ENCODE results near the gene ADAT1.

The ADAT1 gene

GRCh38 chr16:75572864-75573542 lies 50.1 kb downstream of the ADAT1 start:
- DNase-seq: no peak

- no peak for DNase-seq
These were observed 52.5 kb downstream of the ADAT1 start for GRCh38 chr16:75570396-75571065.

- no peak for DNase-seq
These were observed 55.2 kb downstream of the ADAT1 start for GRCh38 chr16:75567911-75568310.

GRCh38 chr16:75566758-75567255 lies 56.3 kb downstream of the ADAT1 start:
- DNase-seq: no peak

- DNase-seq: peak; percentile 73
These were observed 56.9 kb downstream of the ADAT1 start, which contains the start of gene GABARAPL2 for GRCh38 chr16:75566040-75566757. Gene GABARAPL2, plus strand, starts transcription at chr16:75566379. Its CDS starts 108 bp downstream, at chr16:75566487.

- DNase-seq: no peak
These were observed 57.4 kb downstream of the ADAT1 start for GRCh38 chr16:75565640-75566039.

- DNase-seq: peak; percentile 33
These were observed 63.3 kb downstream of the ADAT1 start for GRCh38 chr16:75559564-75560372.

- no peak for DNase-seq
These were observed 64.2 kb downstream of the ADAT1 start for GRCh38 chr16:75558846-75559401.

GRCh38 chr16:75556431-75556950 lies 66.6 kb downstream of the ADAT1 start:
- no peak for DNase-seq

- DNase-seq: peak; percentile 93
These were observed 67.2 kb downstream of the ADAT1 start, which contains the start of gene TMEM231 for GRCh38 chr16:75555707-75556430. Gene TMEM231, minus strand, starts transcription at chr16:75556252. Its CDS starts 43 bp downstream, at chr16:75556209.

GRCh38 chr16:75555213-75555706 lies 67.8 kb downstream of the ADAT1 start:
- peak; percentile 91 for DNase-seq

- DNase-seq: no peak
These were observed 70.1 kb downstream of the ADAT1 start for GRCh38 chr16:75552951-75553350.

GRCh38 chr16:75550211-75550662 lies 72.8 kb downstream of the ADAT1 start:
- peak; percentile 7 for DNase-seq
